ENCODE measurements around the gene CTTNBP2NL. TPM values are rescaled to one million over a fixed set of nuclear protein-coding genes. Genes with fewer than 3 reads are reported as not detected.
"Not testable (repeated sequence)": the region's sequence is repeated elsewhere in the genome, so short reads cannot be mapped to it uniquely, and the experiment has no call there.

CTTNBP2NL gene
- total and polyA plus RNA-seq, 4 donors = 16.9 to 25.8 (median 20.3) TPM

DNA sequence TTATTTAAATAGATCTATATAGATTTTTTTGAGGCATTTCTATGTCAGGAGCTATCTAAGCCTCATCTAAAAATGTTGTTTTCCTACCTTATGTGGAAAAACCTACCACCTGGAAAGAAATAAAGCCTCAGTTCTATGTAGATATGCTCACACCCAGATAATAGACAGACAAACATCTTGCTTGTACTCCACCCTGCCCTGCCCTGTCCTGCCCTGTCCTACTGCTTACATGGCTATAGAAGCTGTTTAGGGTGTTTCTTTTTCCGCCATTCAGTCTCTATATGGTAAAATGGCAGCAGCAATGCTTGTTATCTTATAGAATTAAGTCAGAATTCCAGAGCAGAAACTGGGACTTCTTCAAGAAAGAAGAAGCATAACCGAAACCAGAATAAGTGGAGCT lies 13.4 kb downstream of the CTTNBP2NL start:
- WGBS (ENCODE audit: insufficient coverage) = 100% methylated on average over 1 of the region's 2 CpGs
- no peaks in the 10 kb centered on the region for H3K27me3 ChIP-seq (ENCODE audit: control insufficient read depth, insufficient read depth, low read length)

DNA sequence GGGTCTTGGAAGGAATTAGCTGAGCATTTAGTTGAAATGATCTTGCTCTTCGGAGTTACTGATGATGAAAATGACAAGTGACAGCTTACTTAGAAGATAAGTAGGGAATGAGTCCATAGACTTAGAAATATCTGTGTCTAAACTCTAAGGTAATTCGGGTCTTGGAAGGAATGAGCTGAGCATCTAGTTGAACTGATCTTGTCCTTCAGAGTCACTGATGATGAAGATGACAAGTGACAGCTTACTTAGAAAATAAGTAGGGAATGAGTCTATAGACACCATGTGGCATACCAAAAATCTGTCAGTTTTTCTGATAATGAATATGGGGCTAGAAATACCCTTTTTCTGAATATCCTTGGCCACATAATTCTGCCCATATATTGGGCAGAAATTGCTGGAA lies 14.7 kb downstream of the CTTNBP2NL start:
- whole genome bisulfite sequencing (ENCODE audit: insufficient coverage) = 88% methylated on average over 2 of the region's 2 CpGs
- DNase-seq (ENCODE audit: low read depth in 4 of 6, low spot score in 6 of 6) = no peak
- H3K27me3 ChIP-seq (ENCODE audit: control insufficient read depth, insufficient read depth, low read length) = no peaks in the 10 kb centered on the region
- H3K27ac ChIP-seq (ENCODE audit: low read depth, low read length) = no peak overlapping the region
- no peak overlapping the region for H3K4me3 ChIP-seq (ENCODE audit: low read depth, low read length)
- H3K36me3 ChIP-seq (ENCODE audit: control insufficient read depth, insufficient read depth, low read length) = peaks cover 9% of the 10 kb centered on the region
- no peaks in the 10 kb centered on the region for H3K9me3 ChIP-seq (ENCODE audit: control insufficient read depth, insufficient read depth, low read length)
- H3K4me1 ChIP-seq (ENCODE audit: control insufficient read depth, insufficient read depth, low read length) = no peaks in the 10 kb centered on the region

More for the DNA sequence above, 13.4 kb downstream of the CTTNBP2NL start:
- no peaks in the 10 kb centered on the region for H3K4me1 ChIP-seq (ENCODE audit: control insufficient read depth, insufficient read depth, low read length)
- H3K9me3 ChIP-seq (ENCODE audit: control insufficient read depth, insufficient read depth, low read length) = no peaks in the 10 kb centered on the region
- DNase-seq (ENCODE audit: low read depth in 4 of 6, low spot score in 6 of 6) = no peak
- no peak overlapping the region for H3K4me3 ChIP-seq (ENCODE audit: low read depth, low read length)
- no peak overlapping the region for H3K27ac ChIP-seq (ENCODE audit: low read depth, low read length)
- H3K36me3 ChIP-seq (ENCODE audit: control insufficient read depth, insufficient read depth, low read length) = peaks cover 6% of the 10 kb centered on the region

DNA sequence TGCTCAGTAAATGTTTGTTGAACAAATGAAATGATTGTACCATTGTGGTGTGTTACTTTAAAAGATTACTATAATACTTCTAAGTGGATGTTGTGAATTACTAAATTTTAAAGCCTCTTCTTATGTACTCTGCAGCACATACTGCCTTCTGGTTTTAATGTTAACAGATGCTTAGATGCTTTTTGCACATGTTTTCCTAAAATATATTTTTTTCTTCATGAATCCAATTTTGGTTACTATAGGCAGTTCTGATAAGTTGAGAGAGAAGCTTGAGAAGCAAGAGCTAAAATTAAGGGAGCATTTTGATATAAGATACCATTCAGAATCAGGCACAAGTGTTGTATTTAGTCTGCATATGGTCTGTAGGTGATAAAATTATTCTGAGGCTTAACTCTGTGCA lies 21.3 kb downstream of the CTTNBP2NL start:
- Histone ChIP-seq H3K4me1 (ENCODE audit: control insufficient read depth, insufficient read depth, low read length) (no peaks in the 10 kb centered on the region), H3K27ac (ENCODE audit: low read depth, low read length) (no peak overlapping the region), H3K27me3 (ENCODE audit: control insufficient read depth, insufficient read depth, low read length) (no peaks in the 10 kb centered on the region), H3K4me3 (ENCODE audit: low read depth, low read length) (no peak overlapping the region), H3K36me3 (ENCODE audit: control insufficient read depth, insufficient read depth, low read length) (peaks cover 14% of the 10 kb centered on the region), H3K9me3 (ENCODE audit: control insufficient read depth, insufficient read depth, low read length) (no peaks in the 10 kb centered on the region)
- peak in 1 of 6 donors; percentile 60 for DNase-seq (ENCODE audit: low read depth in 4 of 6, low spot score in 6 of 6)

DNA sequence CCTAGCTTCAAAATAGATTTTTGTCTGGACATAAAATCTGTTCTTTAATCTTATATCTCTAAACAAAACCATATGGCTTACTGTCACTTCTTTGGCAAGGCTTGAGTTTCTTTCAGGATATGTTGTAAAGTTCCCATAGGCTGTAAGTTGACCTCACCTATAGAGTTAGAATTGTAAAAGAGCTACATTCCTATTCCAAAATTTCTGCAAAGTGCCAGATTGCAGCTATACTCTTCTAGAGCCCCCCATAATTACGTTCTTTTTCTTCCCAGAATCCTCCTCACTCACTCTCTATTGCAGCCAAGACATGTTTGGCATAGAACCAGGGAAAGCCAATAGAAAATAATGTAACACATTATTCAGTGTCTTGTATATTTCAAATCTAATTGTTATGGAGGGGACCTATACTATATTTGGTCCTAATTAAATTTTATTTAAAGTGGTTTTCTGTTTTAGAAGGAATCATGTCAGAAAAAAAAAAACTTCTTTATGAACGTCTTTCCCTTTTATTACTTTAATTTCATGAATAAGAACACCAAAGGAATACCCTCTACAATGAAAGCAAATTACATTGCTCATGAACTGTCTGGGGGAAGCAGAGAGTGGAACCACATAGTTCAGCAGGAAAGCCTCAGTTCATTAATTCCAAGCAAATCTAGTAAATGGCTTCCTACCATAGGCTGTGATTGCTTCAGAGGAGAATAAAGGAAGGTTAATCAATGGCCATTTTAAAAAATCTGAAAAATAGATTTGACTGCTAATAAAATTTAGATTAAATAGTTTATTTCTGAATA lies 22.3 kb downstream of the CTTNBP2NL start:
- H3K27me3 ChIP-seq (ENCODE audit: control insufficient read depth, insufficient read depth, low read length) = no peaks in the 10 kb centered on the region
- H3K4me3 ChIP-seq (ENCODE audit: low read depth, low read length) = no peak overlapping the region
- no CpG with 5 or more reads among the region's 2 CpGs for WGBS (ENCODE audit: insufficient coverage)
- H3K27ac ChIP-seq (ENCODE audit: low read depth, low read length) = no peak overlapping the region
- no peaks in the 10 kb centered on the region for H3K9me3 ChIP-seq (ENCODE audit: control insufficient read depth, insufficient read depth, low read length)
- H3K36me3 ChIP-seq (ENCODE audit: control insufficient read depth, insufficient read depth, low read length) = peaks cover 10% of the 10 kb centered on the region
- H3K4me1 ChIP-seq (ENCODE audit: control insufficient read depth, insufficient read depth, low read length) = no peaks in the 10 kb centered on the region
- DNase-seq (ENCODE audit: low read depth in 4 of 6, low spot score in 6 of 6) = peak in 2 of 6 donors; percentile 78 to 85

DNA sequence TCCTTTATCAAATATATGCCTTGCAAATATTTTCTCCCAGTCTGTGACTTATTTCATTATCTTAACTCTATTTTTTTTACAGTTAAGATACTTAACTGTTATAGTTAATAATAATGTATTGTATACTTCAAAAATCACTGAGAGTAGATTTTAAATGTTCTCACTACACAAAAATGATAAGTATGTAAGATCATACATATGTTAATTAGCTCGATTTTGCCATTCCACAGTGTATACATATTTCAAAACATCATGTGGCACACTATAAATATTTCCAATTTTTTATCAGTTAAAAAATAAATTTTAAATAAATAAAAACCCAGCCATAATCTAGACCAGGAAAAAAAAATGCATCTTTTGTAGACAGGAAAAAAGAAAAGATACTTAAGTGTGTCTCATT lies 27.2 kb downstream of the CTTNBP2NL start:
- no peak for DNase-seq (ENCODE audit: low read depth in 4 of 6, low spot score in 6 of 6)
- H3K36me3 ChIP-seq (ENCODE audit: control insufficient read depth, insufficient read depth, low read length) = no peaks in the 10 kb centered on the region
- no CpG with 5 or more reads among the region's 1 CpG for WGBS (ENCODE audit: insufficient coverage)

DNA sequence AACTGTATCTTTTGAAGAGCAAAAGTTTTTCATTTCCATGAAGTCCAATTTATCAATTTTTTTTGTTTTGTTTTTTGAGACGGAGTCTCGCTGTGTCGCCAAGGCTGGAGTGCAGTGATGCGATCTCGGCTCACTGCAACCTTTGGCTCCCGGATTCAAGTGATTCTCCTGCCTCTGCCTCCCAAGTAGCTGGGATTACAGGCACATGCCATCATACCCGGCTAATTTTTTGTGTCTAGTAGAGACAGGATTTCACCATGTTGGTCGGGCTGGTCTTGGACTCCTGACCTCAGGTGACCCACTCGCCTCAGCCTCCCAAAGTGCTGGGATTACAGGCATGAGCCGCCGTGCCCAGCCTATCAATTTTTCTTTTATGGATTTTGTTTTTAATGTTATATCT lies 27.7 kb downstream of the CTTNBP2NL start:
- H3K4me1 ChIP-seq (ENCODE audit: control insufficient read depth, insufficient read depth, low read length); H3K36me3 ChIP-seq (ENCODE audit: control insufficient read depth, insufficient read depth, low read length); H3K27ac ChIP-seq (ENCODE audit: low read depth, low read length); H3K27me3 ChIP-seq (ENCODE audit: control insufficient read depth, insufficient read depth, low read length); H3K4me3 ChIP-seq (ENCODE audit: low read depth, low read length); DNase-seq (ENCODE audit: low read depth in 4 of 6, low spot score in 6 of 6); H3K9me3 ChIP-seq (ENCODE audit: control insufficient read depth, insufficient read depth, low read length): not testable (repeated sequence)
- WGBS (ENCODE audit: insufficient coverage) = 91% methylated on average over 8 of the region's 11 CpGs

More for the DNA sequence above, 27.2 kb downstream of the CTTNBP2NL start:
- no peaks in the 10 kb centered on the region for H3K9me3 ChIP-seq (ENCODE audit: control insufficient read depth, insufficient read depth, low read length)
- no peak overlapping the region for H3K4me3 ChIP-seq (ENCODE audit: low read depth, low read length)
- no peaks in the 10 kb centered on the region for H3K27me3 ChIP-seq (ENCODE audit: control insufficient read depth, insufficient read depth, low read length)
- H3K4me1 ChIP-seq (ENCODE audit: control insufficient read depth, insufficient read depth, low read length) = no peaks in the 10 kb centered on the region
- H3K27ac ChIP-seq (ENCODE audit: low read depth, low read length) = peak overlapping the region; percentile 15

DNA sequence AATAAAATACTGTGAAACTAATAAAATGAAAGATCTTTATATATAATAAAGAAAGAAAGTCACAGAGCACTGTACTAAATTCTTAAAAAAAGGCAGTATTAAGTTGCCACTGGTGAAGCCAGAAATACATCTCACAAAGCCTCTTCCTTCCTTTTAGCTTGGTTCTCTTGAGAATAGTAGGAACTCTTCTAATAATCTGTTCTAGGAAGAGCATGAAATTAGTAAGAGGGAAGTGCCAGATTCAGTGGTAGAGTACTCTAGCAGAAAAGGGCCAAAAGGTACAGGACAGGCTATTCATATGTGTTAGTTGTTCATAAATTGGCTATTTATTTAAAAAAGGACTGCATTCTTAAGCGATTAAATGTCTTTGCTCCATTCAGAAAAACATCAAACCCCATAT lies 33.7 kb downstream of the CTTNBP2NL start:
- Histone ChIP-seq H3K36me3 (ENCODE audit: control insufficient read depth, insufficient read depth, low read length) (peaks cover 5% of the 10 kb centered on the region), H3K27ac (ENCODE audit: low read depth, low read length) (peak overlapping the region; percentile 40), H3K4me1 (ENCODE audit: control insufficient read depth, insufficient read depth, low read length) (no peaks in the 10 kb centered on the region), H3K27me3 (ENCODE audit: control insufficient read depth, insufficient read depth, low read length) (no peaks in the 10 kb centered on the region), H3K9me3 (ENCODE audit: control insufficient read depth, insufficient read depth, low read length) (no peaks in the 10 kb centered on the region), H3K4me3 (ENCODE audit: low read depth, low read length) (no peak overlapping the region)
- no CpG with 5 or more reads among the region's 1 CpG for WGBS (ENCODE audit: insufficient coverage)
- DNase-seq (ENCODE audit: low read depth in 4 of 6, low spot score in 6 of 6) = no peak

DNA sequence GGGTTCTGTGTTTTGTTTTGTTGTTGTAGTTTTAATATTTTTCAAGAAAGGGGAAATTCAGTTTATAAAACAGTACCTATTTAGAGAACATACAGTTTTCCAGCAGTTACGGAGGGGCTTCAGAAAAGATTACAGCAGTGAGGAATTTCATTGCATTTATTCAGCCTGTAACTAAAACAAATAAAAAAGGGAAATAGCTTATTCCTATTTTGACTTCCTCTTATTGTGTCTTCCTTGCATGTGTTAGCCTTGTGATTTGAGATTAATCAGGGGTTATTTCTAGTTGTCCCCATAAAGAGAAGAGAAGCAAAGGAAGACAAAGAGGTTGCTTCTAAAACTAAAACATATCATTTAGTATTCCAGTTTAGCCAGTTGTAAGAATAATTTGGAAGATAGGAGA lies 35.0 kb downstream of the CTTNBP2NL start:
- peaks cover 5% of the 10 kb centered on the region for H3K36me3 ChIP-seq (ENCODE audit: control insufficient read depth, insufficient read depth, low read length)
- DNase-seq (ENCODE audit: low read depth in 4 of 6, low spot score in 6 of 6) = no peak
- no CpG with 5 or more reads among the region's 1 CpG for WGBS (ENCODE audit: insufficient coverage)
- no peak overlapping the region for H3K4me3 ChIP-seq (ENCODE audit: low read depth, low read length)
- H3K9me3 ChIP-seq (ENCODE audit: control insufficient read depth, insufficient read depth, low read length) = no peaks in the 10 kb centered on the region
- H3K27ac ChIP-seq (ENCODE audit: low read depth, low read length) = peak overlapping the region; percentile 25
- no peaks in the 10 kb centered on the region for H3K4me1 ChIP-seq (ENCODE audit: control insufficient read depth, insufficient read depth, low read length)
- H3K27me3 ChIP-seq (ENCODE audit: control insufficient read depth, insufficient read depth, low read length) = no peaks in the 10 kb centered on the region

DNA sequence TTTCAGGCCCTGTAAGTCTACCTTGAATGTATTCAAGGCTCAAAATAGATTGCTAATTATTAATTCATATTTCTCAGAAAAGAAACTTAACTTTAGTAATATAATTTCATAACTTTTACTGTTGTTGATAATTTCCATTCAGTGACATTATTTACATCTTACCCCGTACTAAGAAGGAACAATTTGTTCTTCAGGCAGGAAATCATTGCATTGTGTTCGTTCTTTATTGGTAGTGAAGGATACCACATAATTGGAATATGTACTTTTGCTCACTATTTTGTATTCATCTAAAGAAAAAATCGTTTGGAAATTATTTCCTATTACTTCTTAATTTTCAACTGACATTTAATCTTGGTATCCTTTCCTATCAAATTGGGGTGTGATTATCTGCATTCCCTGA lies 39.4 kb downstream of the CTTNBP2NL start:
- no peaks in the 10 kb centered on the region for H3K9me3 ChIP-seq (ENCODE audit: control insufficient read depth, insufficient read depth, low read length)
- no peak for DNase-seq (ENCODE audit: low read depth in 4 of 6, low spot score in 6 of 6)
- no peaks in the 10 kb centered on the region for H3K27me3 ChIP-seq (ENCODE audit: control insufficient read depth, insufficient read depth, low read length)
- WGBS (ENCODE audit: insufficient coverage) = no CpG with 5 or more reads among the region's 3 CpGs
- H3K4me3 ChIP-seq (ENCODE audit: low read depth, low read length) = no peak overlapping the region
- no peaks in the 10 kb centered on the region for H3K4me1 ChIP-seq (ENCODE audit: control insufficient read depth, insufficient read depth, low read length)
- H3K27ac ChIP-seq (ENCODE audit: low read depth, low read length) = no peak overlapping the region
- H3K36me3 ChIP-seq (ENCODE audit: control insufficient read depth, insufficient read depth, low read length) = peaks cover 3% of the 10 kb centered on the region

DNA sequence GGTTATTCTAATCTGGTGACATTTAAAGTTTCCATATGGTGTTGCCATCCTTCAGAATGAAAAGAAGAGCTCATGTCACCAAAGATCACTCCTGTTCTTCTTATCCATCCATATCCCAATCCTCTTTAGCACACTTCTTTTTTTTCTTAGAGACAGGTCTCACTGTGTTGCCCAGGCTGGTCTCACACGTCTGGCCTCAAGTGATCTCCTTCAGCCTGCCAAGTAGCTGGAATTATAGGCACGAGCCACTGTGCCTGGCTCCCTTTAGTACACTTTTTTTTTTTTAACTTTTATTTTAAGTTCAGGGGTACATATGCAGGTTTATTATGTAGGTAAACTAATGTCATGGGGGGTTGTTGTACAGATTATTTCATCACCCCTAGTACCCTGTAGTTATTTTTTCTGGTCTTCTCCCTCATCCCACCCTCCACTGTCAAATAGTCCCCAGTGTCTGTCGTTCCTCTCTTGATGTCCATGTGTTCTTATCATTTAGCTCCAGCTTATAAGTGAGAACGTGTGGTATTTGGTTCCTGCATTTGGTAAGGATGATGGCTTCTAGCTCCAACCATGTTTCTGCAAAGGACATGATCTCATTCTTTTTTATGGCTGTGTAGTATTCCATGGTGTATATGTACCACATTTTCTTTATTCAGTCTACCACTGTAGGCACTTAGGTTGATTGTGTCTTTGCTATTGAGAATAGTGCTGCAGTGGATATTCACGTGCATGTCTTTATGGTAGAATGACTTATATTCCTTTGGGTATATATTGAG lies 40.6 kb downstream of the CTTNBP2NL start:
- Histone ChIP-seq H3K4me3 (ENCODE audit: low read depth, low read length) (no peak overlapping the region), H3K4me1 (ENCODE audit: control insufficient read depth, insufficient read depth, low read length) (no peaks in the 10 kb centered on the region), H3K27ac (ENCODE audit: low read depth, low read length) (no peak overlapping the region), H3K9me3 (ENCODE audit: control insufficient read depth, insufficient read depth, low read length) (no peaks in the 10 kb centered on the region), H3K36me3 (ENCODE audit: control insufficient read depth, insufficient read depth, low read length) (no peaks in the 10 kb centered on the region), H3K27me3 (ENCODE audit: control insufficient read depth, insufficient read depth, low read length) (no peaks in the 10 kb centered on the region)
- 71% methylated on average over 1 of the region's 5 CpGs for WGBS (ENCODE audit: insufficient coverage)
- no peak for DNase-seq (ENCODE audit: low read depth in 4 of 6, low spot score in 6 of 6)
